SH-SY5Y (cell line): ENCODE data around the gene ASS1.

Experiments used
- GATA2 ChIP-seq: IDR thresholded peaks from 2 replicates; pipeline ENCODE4 v1.6.1; 2011; ENCODE audit warnings: mild to moderate bottlenecking, low read depth, low read length
- GATA3 ChIP-seq: IDR thresholded peaks from 2 replicates; pipeline ENCODE4 v1.6.1; 2011; ENCODE audit warnings: low read depth, mild to moderate bottlenecking, low read length, moderate library complexity

Gene ASS1

GRCh38 chr9:130452835-130453234 is 8.1 kb downstream of the ASS1 start:
- no peak for TF ChIP-seq GATA3
- TF ChIP-seq GATA2: no peak

GRCh38 chr9:130453487-130453886 is 8.7 kb downstream of the ASS1 start:
- TF ChIP-seq GATA2 (peak; percentile 81), GATA3 (no peak)

- no peak for TF ChIP-seq GATA3
- no peak for TF ChIP-seq GATA2
Measured at GRCh38 chr9:130454096-130454811, 9.5 kb downstream of the ASS1 start.

GRCh38 chr9:130454812-130455325 is 10.1 kb downstream of the ASS1 start:
- TF ChIP-seq GATA3 (no peak), GATA2 (no peak)

- TF ChIP-seq GATA3 (no peak), GATA2 (no peak)
Measured at GRCh38 chr9:130458027-130458803, 13.5 kb downstream of the ASS1 start.

GRCh38 chr9:130458804-130459067 is 14.0 kb downstream of the ASS1 start:
- TF ChIP-seq GATA3 (no peak), GATA2 (no peak)

- TF ChIP-seq GATA2: no peak
- no peak for TF ChIP-seq GATA3
Measured at GRCh38 chr9:130459151-130459550, 14.4 kb downstream of the ASS1 start.

- TF ChIP-seq GATA3: no peak
- TF ChIP-seq GATA2: no peak
Measured at GRCh38 chr9:130459941-130460669, 15.3 kb downstream of the ASS1 start.

- TF ChIP-seq GATA2: no peak
Measured at GRCh38 chr9:130461218-130461630, 16.5 kb downstream of the ASS1 start.

GRCh38 chr9:130461731-130462130 is 17.0 kb downstream of the ASS1 start:
- TF ChIP-seq GATA3 (no peak), GATA2 (no peak)

- no peak for TF ChIP-seq GATA3
- no peak for TF ChIP-seq GATA2
Measured at GRCh38 chr9:130462685-130463540, 18.2 kb downstream of the ASS1 start.

- TF ChIP-seq GATA2 (no peak), GATA3 (no peak)
Measured at GRCh38 chr9:130463763-130464745, 19.3 kb downstream of the ASS1 start.
